ENCODE results near the gene AMIGO1.
A peak's percentile ranks its signal among the peaks of the same experiment; 100 is the strongest.

Gene AMIGO1

GRCh38 chr1:109528712-109529111 is 19.2 kb upstream of the AMIGO1 start:
- Histone ChIP-seq H3K9me3 (ENCODE audit: insufficient read depth, low read length) (no peaks in the 10 kb centered on the region), H3K4me2 (ENCODE audit: low read length) (no peak overlapping the region), H3K9ac (ENCODE audit: low read length) (no peak overlapping the region), H3K79me2 (ENCODE audit: low read length) (no peaks in the 10 kb centered on the region), H3K27me3 (ENCODE audit: low read depth, low read length) (no peaks in the 10 kb centered on the region), H2AFZ (ENCODE audit: low read depth, low read length) (no peak overlapping the region), H3K27ac (ENCODE audit: low read length) (no peak overlapping the region), H3K36me3 (replicated peaks; ENCODE audit: low read depth, low read length) (no peaks in the 10 kb centered on the region), H4K20me1 (ENCODE audit: insufficient read depth, low read length) (no peaks in the 10 kb centered on the region), H3K4me1 (ENCODE audit: low read length) (peaks cover 62% of the 10 kb centered on the region), H3K4me3 (ENCODE audit: low read length) (no peak overlapping the region)
- TF ChIP-seq, protein P1, sequence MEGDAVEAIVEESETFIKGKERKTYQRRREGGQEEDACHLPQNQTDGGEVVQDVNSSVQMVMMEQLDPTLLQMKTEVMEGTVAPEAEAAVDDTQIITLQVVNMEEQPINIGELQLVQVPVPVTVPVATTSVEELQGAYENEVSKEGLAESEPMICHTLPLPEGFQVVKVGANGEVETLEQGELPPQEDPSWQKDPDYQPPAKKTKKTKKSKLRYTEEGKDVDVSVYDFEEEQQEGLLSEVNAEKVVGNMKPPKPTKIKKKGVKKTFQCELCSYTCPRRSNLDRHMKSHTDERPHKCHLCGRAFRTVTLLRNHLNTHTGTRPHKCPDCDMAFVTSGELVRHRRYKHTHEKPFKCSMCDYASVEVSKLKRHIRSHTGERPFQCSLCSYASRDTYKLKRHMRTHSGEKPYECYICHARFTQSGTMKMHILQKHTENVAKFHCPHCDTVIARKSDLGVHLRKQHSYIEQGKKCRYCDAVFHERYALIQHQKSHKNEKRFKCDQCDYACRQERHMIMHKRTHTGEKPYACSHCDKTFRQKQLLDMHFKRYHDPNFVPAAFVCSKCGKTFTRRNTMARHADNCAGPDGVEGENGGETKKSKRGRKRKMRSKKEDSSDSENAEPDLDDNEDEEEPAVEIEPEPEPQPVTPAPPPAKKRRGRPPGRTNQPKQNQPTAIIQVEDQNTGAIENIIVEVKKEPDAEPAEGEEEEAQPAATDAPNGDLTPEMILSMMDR (IDR thresholded peaks at IDR 0.05; ENCODE audit: low read depth, low read length), result no peak
- TF ChIP-seq EZH2phosphoT487 (IDR thresholded peaks at IDR 0.05; ENCODE audit: low read depth), result no peak

DNA sequence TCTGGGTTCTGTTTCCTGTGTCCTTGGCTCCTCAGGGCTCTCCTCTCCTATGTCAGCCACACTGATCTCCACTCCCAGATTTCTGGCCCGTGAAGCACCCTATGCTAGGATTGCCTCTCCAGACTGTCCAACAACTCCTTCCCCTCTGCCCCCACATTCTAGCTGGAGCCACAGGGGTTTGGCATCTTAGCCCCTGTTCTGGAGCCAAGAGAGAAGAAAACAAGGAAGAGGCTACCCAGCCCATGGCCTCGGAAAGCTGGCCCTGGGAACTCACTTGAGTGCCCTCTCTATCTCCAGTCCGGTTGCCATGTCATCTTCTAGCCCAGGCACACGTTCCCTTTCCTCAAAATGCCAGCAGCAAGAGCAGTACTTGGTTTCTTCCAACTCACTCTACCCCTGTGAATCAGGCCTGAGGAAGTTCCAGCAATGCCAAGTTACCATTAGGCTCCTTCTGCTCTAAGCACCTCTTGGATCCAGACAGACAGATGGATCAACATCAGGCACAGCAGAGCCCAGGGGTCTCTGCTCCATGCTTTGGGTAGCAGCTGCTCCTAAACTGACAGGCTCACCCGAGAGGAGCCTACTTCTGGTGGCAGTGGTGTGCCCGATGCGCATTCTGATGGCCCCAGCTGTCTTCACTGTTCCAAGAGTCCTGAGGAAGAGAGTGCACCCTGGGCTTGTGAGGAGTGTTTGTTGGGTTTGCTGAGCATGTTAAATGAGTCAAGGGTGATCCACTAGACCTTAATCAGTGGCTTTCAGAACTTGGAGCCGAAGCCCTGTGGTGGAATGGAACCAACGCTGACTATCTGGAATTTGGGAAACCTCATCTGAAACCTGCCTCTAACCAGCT is 18.5 kb upstream of the AMIGO1 start:
- H3K36me3 ChIP-seq (replicated peaks; ENCODE audit: low read depth, low read length), result no peaks in the 10 kb centered on the region
- H3K4me1 ChIP-seq (ENCODE audit: low read length), result peaks cover 62% of the 10 kb centered on the region
- H3K9me3 ChIP-seq (ENCODE audit: insufficient read depth, low read length), result no peaks in the 10 kb centered on the region
- TF ChIP-seq EZH2phosphoT487 (IDR thresholded peaks at IDR 0.05; ENCODE audit: low read depth), result no peak
- no peaks in the 10 kb centered on the region for H3K79me2 ChIP-seq (ENCODE audit: low read length)
- H3K4me2 ChIP-seq (ENCODE audit: low read length), result peak overlapping the region; percentile 95
- H4K20me1 ChIP-seq (ENCODE audit: insufficient read depth, low read length), result no peaks in the 10 kb centered on the region
- peak overlapping the region; percentile 51 for H2AFZ ChIP-seq (ENCODE audit: low read depth, low read length)
- H3K4me3 ChIP-seq (ENCODE audit: low read length), result peak overlapping the region; percentile 75
- no peaks in the 10 kb centered on the region for H3K27me3 ChIP-seq (ENCODE audit: low read depth, low read length)
- H3K9ac ChIP-seq (ENCODE audit: low read length), result peak overlapping the region; percentile 67
- peak overlapping the region; percentile 92 for H3K27ac ChIP-seq (ENCODE audit: low read length)

DNA sequence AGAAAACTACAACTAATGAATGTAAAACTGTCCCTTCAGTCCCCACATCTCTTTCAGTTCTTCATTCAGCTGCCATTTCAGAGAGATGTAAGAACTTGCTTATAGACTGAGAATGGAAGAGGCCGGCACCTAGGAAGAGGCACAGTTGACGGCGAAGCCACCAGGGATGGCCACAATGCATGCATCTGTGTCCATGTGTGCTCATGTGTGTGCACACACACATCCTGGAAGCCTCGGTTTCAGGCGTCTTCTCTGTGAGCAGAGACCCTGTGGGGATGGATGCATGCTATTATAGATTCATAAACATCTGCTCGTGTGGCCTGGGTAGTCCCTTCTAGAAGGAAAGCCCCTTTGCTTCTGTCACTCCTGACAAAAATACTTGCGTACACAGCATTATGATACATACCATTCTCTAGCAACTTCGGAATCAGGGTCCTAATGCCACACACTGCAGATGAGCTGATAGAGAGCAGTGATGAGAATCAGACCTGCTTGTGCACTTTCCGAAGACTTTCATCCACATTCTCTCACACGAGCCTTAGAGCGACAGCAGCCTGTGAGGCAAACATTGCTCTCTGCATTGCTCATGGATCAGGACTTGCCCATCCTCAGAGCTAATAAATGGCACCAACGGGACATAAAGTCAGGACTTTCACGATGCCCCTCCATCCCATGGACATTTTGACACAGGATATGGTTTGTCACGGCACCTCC is 17.7 kb upstream of the AMIGO1 start:
- TF ChIP-seq, protein P1 (IDR thresholded peaks at IDR 0.05; ENCODE audit: low read depth, low read length), result no peak
- TF ChIP-seq EZH2phosphoT487 (IDR thresholded peaks at IDR 0.05; ENCODE audit: low read depth), result no peak
- Histone ChIP-seq H2AFZ (ENCODE audit: low read depth, low read length) (peak overlapping the region; percentile 51), H3K36me3 (replicated peaks; ENCODE audit: low read depth, low read length) (no peaks in the 10 kb centered on the region), H3K27me3 (ENCODE audit: low read depth, low read length) (no peaks in the 10 kb centered on the region), H3K4me1 (ENCODE audit: low read length) (peaks cover 58% of the 10 kb centered on the region), H3K9ac (ENCODE audit: low read length) (peak overlapping the region; percentile 67), H3K27ac (ENCODE audit: low read length) (peak overlapping the region; percentile 92), H3K4me3 (ENCODE audit: low read length) (peak overlapping the region; percentile 75), H4K20me1 (ENCODE audit: insufficient read depth, low read length) (no peaks in the 10 kb centered on the region), H3K4me2 (ENCODE audit: low read length) (peak overlapping the region; percentile 95), H3K79me2 (ENCODE audit: low read length) (no peaks in the 10 kb centered on the region), H3K9me3 (ENCODE audit: insufficient read depth, low read length) (no peaks in the 10 kb centered on the region)

GRCh38 chr1:109523706-109524105 is 14.2 kb upstream of the AMIGO1 start:
- Histone ChIP-seq H3K4me1 (ENCODE audit: low read length) (peaks cover 38% of the 10 kb centered on the region), H4K20me1 (ENCODE audit: insufficient read depth, low read length) (no peaks in the 10 kb centered on the region), H3K27ac (ENCODE audit: low read length) (no peak overlapping the region), H3K79me2 (ENCODE audit: low read length) (no peaks in the 10 kb centered on the region), H3K27me3 (ENCODE audit: low read depth, low read length) (no peaks in the 10 kb centered on the region), H3K9me3 (ENCODE audit: insufficient read depth, low read length) (no peaks in the 10 kb centered on the region), H3K36me3 (replicated peaks; ENCODE audit: low read depth, low read length) (no peaks in the 10 kb centered on the region), H3K4me2 (ENCODE audit: low read length) (no peak overlapping the region), H3K9ac (ENCODE audit: low read length) (no peak overlapping the region), H2AFZ (ENCODE audit: low read depth, low read length) (no peak overlapping the region), H3K4me3 (ENCODE audit: low read length) (no peak overlapping the region)
- no peak for TF ChIP-seq EZH2phosphoT487 (IDR thresholded peaks at IDR 0.05; ENCODE audit: low read depth)
- TF ChIP-seq, protein P1 (IDR thresholded peaks at IDR 0.05; ENCODE audit: low read depth, low read length), result no peak
